ENCODE measurements around the gene CGB2. TPM values are rescaled to one million over a fixed set of nuclear protein-coding genes. Genes with fewer than 3 reads are reported as not detected.

CGB2 gene
- total and polyA plus RNA-seq, 12 donors: not detected

- intact Hi-C loops (cut with DNase I): no loop called here
- TF ChIP-seq POLR2A (IDR thresholded peaks at IDR 0.05) (no peak), CTCF (IDR thresholded peaks at IDR 0.05) (no peak)
- DNase-seq: peak in 1 of 7 donors; percentile 33
- 63 to 87% (median 80%) methylated on average over 4 of the region's 4 CpGs for WGBS, 4 donors
- H3K4me1 ChIP-seq (replicated peaks in 1 of 2): peaks cover 0 to 5% of the 10 kb centered on the region in 2 donors
- H3K9me3 ChIP-seq (replicated peaks in 1 of 3): no peaks in the 10 kb centered on the region
- no peak overlapping the region for H3K4me3 ChIP-seq
- H3K27ac ChIP-seq: no peak overlapping the region
- H3K27me3 ChIP-seq: no peaks in the 10 kb centered on the region
- H3K36me3 ChIP-seq (replicated peaks in 1 of 2): no peaks in the 10 kb centered on the region
Measured at GRCh38 chr19:49080392-49080791, 48.7 kb downstream of the CGB2 start.

DNA sequence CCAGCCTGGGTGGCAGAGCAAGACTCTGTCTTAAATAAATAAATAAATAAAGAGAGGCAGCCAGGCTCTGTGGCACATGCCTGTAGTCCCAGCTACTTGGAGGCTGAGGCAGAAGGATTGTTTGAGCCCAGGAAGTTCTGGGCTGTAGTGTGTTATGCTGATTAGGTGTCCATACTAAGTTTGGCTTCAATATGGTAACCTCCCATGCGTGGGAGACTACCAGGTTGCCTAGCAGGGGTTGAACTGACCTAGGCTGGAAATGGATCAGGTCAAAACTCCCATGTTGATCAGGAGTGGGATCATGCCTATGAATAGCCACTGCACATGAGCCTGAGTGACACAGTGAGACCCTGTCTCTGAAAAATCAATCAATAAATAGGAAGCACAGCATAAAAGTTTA lies 49.6 kb downstream of the CGB2 start:
- DNase-seq: no peak
- Histone ChIP-seq H3K4me3 (no peak overlapping the region), H3K36me3 (replicated peaks in 1 of 2) (no peaks in the 10 kb centered on the region), H3K27me3 (no peaks in the 10 kb centered on the region), H3K27ac (no peak overlapping the region), H3K4me1 (replicated peaks in 1 of 2) (peaks cover 4 to 9% of the 10 kb centered on the region in 2 donors), H3K9me3 (replicated peaks in 1 of 3) (no peaks in the 10 kb centered on the region)
- intact Hi-C loops (cut with DNase I): no loop called here
- TF ChIP-seq CTCF (IDR thresholded peaks at IDR 0.05): no peak
- TF ChIP-seq POLR2A (IDR thresholded peaks at IDR 0.05): no peak
- WGBS, 4 donors: 86 to 94% (median 89%) methylated on average over 1 of the region's 1 CpG

Small RNA genes within 50 kb of the gene (microRNA-seq; reads per million reads assigned to microRNA genes)
- 0 to 0.28 (median 0) reads per million in 3 donors for gene MIR6798

Small RNA genes within 50 kb of the gene (small RNA-seq; reads per million reads assigned to genes)
- gene MIR6798: 0 reads per million in 2 donors
- 0 reads per million in 2 donors for gene RN7SL708P

Other genes starting within 250 kb of the CGB2 start
- gene BCAT2, start 220.9 kb upstream of the CGB2 start, total RNA-seq: 100 to 1,000 TPM in 7 of 9 donors, 10 to 100 TPM in 2; 57.5 to 163 (median 107) TPM
- 100 to 1,000 TPM in 1 of 3 donors, 10 to 100 TPM in 2; 82.9 to 114 (median 87.6) TPM for gene BCAT2, start 220.9 kb upstream of the CGB2 start, polyA plus RNA-seq
- gene HSD17B14, start 195.4 kb upstream of the CGB2 start, total RNA-seq: 10 to 100 TPM; 18.9 to 63.0 (median 40.1) TPM
- 100 to 1,000 TPM in 2 of 3 donors, 1 to 10 TPM in 1; 7.4 to 178 (median 135) TPM for gene HSD17B14, start 195.4 kb upstream of the CGB2 start, polyA plus RNA-seq
- 10 to 100 TPM in 8 of 9 donors, 1 to 10 TPM in 1; 4.5 to 65.1 (median 24.5) TPM for gene PLEKHA4, start 163.3 kb upstream of the CGB2 start, total RNA-seq
- gene PLEKHA4, start 163.3 kb upstream of the CGB2 start, polyA plus RNA-seq: 10 to 100 TPM in 2 of 3 donors, 1 to 10 TPM in 1; 7.1 to 74.6 (median 70.8) TPM
- gene PPP1R15A, start 159.5 kb upstream of the CGB2 start, total RNA-seq: 10 to 100 TPM; 18.2 to 54.6 (median 39.4) TPM
- gene PPP1R15A, start 159.5 kb upstream of the CGB2 start, polyA plus RNA-seq: 100 to 1,000 TPM in 1 of 3 donors, 10 to 100 TPM in 2; 49.2 to 174 (median 73.3) TPM
- gene TULP2, start 133.1 kb upstream of the CGB2 start, total RNA-seq: under 1 TPM in 5 of 9 donors, not detected in 4; 0.14 to 0.72 (median 0.27) TPM
- under 1 TPM in 1 of 3 donors, not detected in 2; 0.07 TPM for gene TULP2, start 133.1 kb upstream of the CGB2 start, polyA plus RNA-seq
- gene NUCB1, start 131.6 kb upstream of the CGB2 start, total RNA-seq: 100 to 1,000 TPM; 117 to 581 (median 289) TPM
- gene NUCB1, start 131.6 kb upstream of the CGB2 start, polyA plus RNA-seq: 100 to 1,000 TPM in 2 of 3 donors, 10 to 100 TPM in 1; 98.8 to 189 (median 175) TPM
- under 1 TPM in 4 of 9 donors, not detected in 5; 0.17 to 0.56 (median 0.33) TPM for gene DHDH, start 98.2 kb upstream of the CGB2 start, total RNA-seq
- 1 to 10 TPM in 1 of 3 donors, under 1 TPM in 2; 0.27 to 2.8 (median 0.47) TPM for gene DHDH, start 98.2 kb upstream of the CGB2 start, polyA plus RNA-seq
- gene BAX, start 77.0 kb upstream of the CGB2 start, total RNA-seq: 10 to 100 TPM; 18.1 to 79.0 (median 56.1) TPM
- gene BAX, start 77.0 kb upstream of the CGB2 start, polyA plus RNA-seq: 10 to 100 TPM; 21.5 to 61.3 (median 41.0) TPM
- over 10,000 TPM in 1 of 9 donors, 1,000 to 10,000 TPM in 8; 3,284 to 11,726 (median 3,862) TPM for gene FTL, start 66.6 kb upstream of the CGB2 start, total RNA-seq
- 1,000 to 10,000 TPM; 2,288 to 7,123 (median 4,274) TPM for gene FTL, start 66.6 kb upstream of the CGB2 start, polyA plus RNA-seq
- 10 to 100 TPM; 23.7 to 63.9 (median 36.9) TPM for gene GYS1, start 38.6 kb upstream of the CGB2 start, total RNA-seq
- gene GYS1, start 38.6 kb upstream of the CGB2 start, polyA plus RNA-seq: 10 to 100 TPM; 35.2 to 45.9 (median 37.7) TPM
- gene RUVBL2, start 38.0 kb upstream of the CGB2 start, total RNA-seq: 100 to 1,000 TPM in 2 of 9 donors, 10 to 100 TPM in 7; 45.4 to 143 (median 76.8) TPM
- gene RUVBL2, start 38.0 kb upstream of the CGB2 start, polyA plus RNA-seq: 10 to 100 TPM; 41.3 to 93.3 (median 70.7) TPM
- 1 to 10 TPM in 3 of 9 donors, under 1 TPM in 1, not detected in 5; 0.74 to 6.5 (median 1.4) TPM for gene LHB, start 14.8 kb upstream of the CGB2 start, total RNA-seq
- 1 to 10 TPM in 2 of 3 donors, under 1 TPM in 1; 0.38 to 8.8 (median 6.0) TPM for gene LHB, start 14.8 kb upstream of the CGB2 start, polyA plus RNA-seq
- not detected for gene CGB3, start 7.6 kb upstream of the CGB2 start, total RNA-seq
- gene CGB3, start 7.6 kb upstream of the CGB2 start, polyA plus RNA-seq: not detected
- under 1 TPM in 1 of 9 donors, not detected in 8; 0.53 TPM for gene CGB1, start 5.0 kb downstream of the CGB2 start, total RNA-seq
- gene CGB1, start 5.0 kb downstream of the CGB2 start, polyA plus RNA-seq: not detected
- gene CGB5, start 12.0 kb downstream of the CGB2 start, total RNA-seq: not detected
- gene CGB5, start 12.0 kb downstream of the CGB2 start, polyA plus RNA-seq: under 1 TPM in 1 of 3 donors, not detected in 2; 0.72 TPM
- gene CGB8, start 17.2 kb downstream of the CGB2 start, total RNA-seq: not detected
- not detected for gene CGB8, start 17.2 kb downstream of the CGB2 start, polyA plus RNA-seq
- gene CGB7, start 25.9 kb downstream of the CGB2 start, total RNA-seq: under 1 TPM in 2 of 9 donors, not detected in 7; 0.15 to 0.28 TPM
- under 1 TPM in 2 of 3 donors, not detected in 1; 0.13 to 0.97 TPM for gene CGB7, start 25.9 kb downstream of the CGB2 start, polyA plus RNA-seq
- gene NTF4, start 32.9 kb downstream of the CGB2 start, total RNA-seq: under 1 TPM in 1 of 9 donors, not detected in 8; 0.55 TPM
- gene NTF4, start 32.9 kb downstream of the CGB2 start, polyA plus RNA-seq: not detected
- gene KCNA7, start 40.8 kb downstream of the CGB2 start, total RNA-seq: not detected
- gene KCNA7, start 40.8 kb downstream of the CGB2 start, polyA plus RNA-seq: not detected
- gene SNRNP70, start 53.6 kb downstream of the CGB2 start, total RNA-seq: 100 to 1,000 TPM; 109 to 443 (median 221) TPM
- gene SNRNP70, start 53.6 kb downstream of the CGB2 start, polyA plus RNA-seq: 1,000 to 10,000 TPM in 1 of 3 donors, 100 to 1,000 TPM in 2; 114 to 1,255 (median 535) TPM
- 10 to 100 TPM in 4 of 9 donors, 1 to 10 TPM in 5; 4.9 to 15.3 (median 9.5) TPM for gene LIN7B, start 82.5 kb downstream of the CGB2 start, total RNA-seq
- gene LIN7B, start 82.5 kb downstream of the CGB2 start, polyA plus RNA-seq: 10 to 100 TPM in 2 of 3 donors, 1 to 10 TPM in 1; 4.4 to 35.2 (median 32.9) TPM
- gene C19orf73, start 87.3 kb downstream of the CGB2 start, total RNA-seq: 1 to 10 TPM in 8 of 9 donors, under 1 TPM in 1; 0.94 to 4.7 (median 1.8) TPM
- 1 to 10 TPM; 1.1 to 8.2 (median 4.5) TPM for gene C19orf73, start 87.3 kb downstream of the CGB2 start, polyA plus RNA-seq
- gene PPFIA3, start 87.7 kb downstream of the CGB2 start, total RNA-seq: 10 to 100 TPM in 6 of 9 donors, 1 to 10 TPM in 3; 6.1 to 21.5 (median 14.7) TPM
- gene PPFIA3, start 87.7 kb downstream of the CGB2 start, polyA plus RNA-seq: 10 to 100 TPM in 2 of 3 donors, 1 to 10 TPM in 1; 2.9 to 60.2 (median 27.3) TPM
- 10 to 100 TPM in 1 of 9 donors, 1 to 10 TPM in 7, under 1 TPM in 1; 0.77 to 28.4 (median 2.8) TPM for gene HRC, start 123.5 kb downstream of the CGB2 start, total RNA-seq
- gene HRC, start 123.5 kb downstream of the CGB2 start, polyA plus RNA-seq: 1 to 10 TPM; 2.1 to 2.5 (median 2.4) TPM
- 10 to 100 TPM in 6 of 9 donors, 1 to 10 TPM in 3; 6.8 to 25.1 (median 15.4) TPM for gene TRPM4, start 125.9 kb downstream of the CGB2 start, total RNA-seq
- 10 to 100 TPM in 2 of 3 donors, 1 to 10 TPM in 1; 4.2 to 56.3 (median 20.6) TPM for gene TRPM4, start 125.9 kb downstream of the CGB2 start, polyA plus RNA-seq